ENCODE measurements around the gene HNRNPA1L2. TPM values are rescaled to one million over a fixed set of nuclear protein-coding genes. Genes with fewer than 3 reads are reported as not detected.
A peak's percentile ranks its signal among the peaks of the same experiment; 100 is the strongest.
"Not testable (repeated sequence)": the region's sequence is repeated elsewhere in the genome, so short reads cannot be mapped to it uniquely, and the experiment has no call there.

The HNRNPA1L2 gene
- 10.7 and 12.0 TPM in 2 replicates for total RNA-seq
- long read RNA-seq, partial matches to known transcripts = 0 of 3 reads
- long read RNA-seq, other reads (novel, unspliced or antisense) = 0 of 3 reads

DNA sequence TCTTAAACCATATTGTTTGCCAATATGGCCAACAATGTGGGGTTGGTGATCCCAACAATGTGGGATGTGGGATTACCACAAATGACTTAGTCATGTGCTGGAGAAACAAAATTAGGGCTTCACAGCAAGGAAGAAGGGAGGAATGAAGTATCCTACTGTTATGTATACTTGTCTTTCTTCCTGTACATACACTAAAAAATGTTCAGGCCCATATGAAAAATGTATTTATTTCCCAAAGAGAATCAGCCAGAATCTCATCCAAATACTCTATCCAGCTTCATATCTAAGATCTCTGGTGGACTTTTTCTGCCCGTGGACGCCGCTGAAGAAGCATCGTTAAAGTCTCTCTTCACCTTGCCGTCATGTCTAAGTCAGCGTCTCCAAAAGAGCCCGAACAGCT is at the start of gene HNRNPA1L2:
Gene HNRNPA1L2 (plus strand): TSS at position 301 of the 400 bp plus-strand sequence. CDS start 62 bp downstream, at position 363.
- TF ChIP-seq, protein P1, sequence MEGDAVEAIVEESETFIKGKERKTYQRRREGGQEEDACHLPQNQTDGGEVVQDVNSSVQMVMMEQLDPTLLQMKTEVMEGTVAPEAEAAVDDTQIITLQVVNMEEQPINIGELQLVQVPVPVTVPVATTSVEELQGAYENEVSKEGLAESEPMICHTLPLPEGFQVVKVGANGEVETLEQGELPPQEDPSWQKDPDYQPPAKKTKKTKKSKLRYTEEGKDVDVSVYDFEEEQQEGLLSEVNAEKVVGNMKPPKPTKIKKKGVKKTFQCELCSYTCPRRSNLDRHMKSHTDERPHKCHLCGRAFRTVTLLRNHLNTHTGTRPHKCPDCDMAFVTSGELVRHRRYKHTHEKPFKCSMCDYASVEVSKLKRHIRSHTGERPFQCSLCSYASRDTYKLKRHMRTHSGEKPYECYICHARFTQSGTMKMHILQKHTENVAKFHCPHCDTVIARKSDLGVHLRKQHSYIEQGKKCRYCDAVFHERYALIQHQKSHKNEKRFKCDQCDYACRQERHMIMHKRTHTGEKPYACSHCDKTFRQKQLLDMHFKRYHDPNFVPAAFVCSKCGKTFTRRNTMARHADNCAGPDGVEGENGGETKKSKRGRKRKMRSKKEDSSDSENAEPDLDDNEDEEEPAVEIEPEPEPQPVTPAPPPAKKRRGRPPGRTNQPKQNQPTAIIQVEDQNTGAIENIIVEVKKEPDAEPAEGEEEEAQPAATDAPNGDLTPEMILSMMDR (IDR thresholded peaks at IDR 0.05; ENCODE audit: unreplicated experiment) = no peak
- H3K4me1 Mint-ChIP-seq (ENCODE audit: low read depth) = no peaks in the 10 kb centered on the region
- no peak within 1 kb of the TSS for H3K4me3 Mint-ChIP-seq (ENCODE audit: low read depth)
- no peaks in the 10 kb centered on the region for H3K9me3 Mint-ChIP-seq (ENCODE audit: low read depth)
- DNase-seq (ENCODE audit: low spot score, unreplicated experiment) = no peak
- H3K27me3 Mint-ChIP-seq = no peaks in the 10 kb centered on the region
- H3K36me3 Mint-ChIP-seq (ENCODE audit: insufficient read depth) = peaks cover 6% of the 10 kb centered on the region
- H3K27ac Mint-ChIP-seq = no peak within 1 kb of the TSS

DNA sequence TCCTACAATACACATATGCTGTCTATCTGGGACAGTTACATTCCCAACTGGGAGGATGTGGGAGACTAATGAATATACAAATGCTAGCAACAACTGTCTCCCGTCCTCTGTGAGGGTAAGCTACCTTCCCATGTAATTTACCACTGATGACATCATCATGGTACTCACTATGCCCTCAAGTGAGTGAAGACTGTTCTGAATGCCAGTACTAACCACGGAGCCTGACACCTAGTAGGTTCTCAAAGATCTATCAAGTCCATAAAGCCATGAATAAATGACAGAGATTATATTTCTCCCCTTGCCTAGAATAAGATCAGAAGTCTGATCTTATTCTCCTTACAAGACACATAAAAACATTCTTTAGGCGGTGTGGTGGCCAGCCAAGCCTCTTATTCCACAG is 49.1 kb upstream of the HNRNPA1L2 start:
- H3K36me3 Mint-ChIP-seq (ENCODE audit: insufficient read depth); H3K4me3 Mint-ChIP-seq (ENCODE audit: low read depth); H3K27me3 Mint-ChIP-seq; DNase-seq (ENCODE audit: low spot score, unreplicated experiment); H3K4me1 Mint-ChIP-seq (ENCODE audit: low read depth); H3K9me3 Mint-ChIP-seq (ENCODE audit: low read depth); H3K27ac Mint-ChIP-seq: not testable (repeated sequence)

DNA sequence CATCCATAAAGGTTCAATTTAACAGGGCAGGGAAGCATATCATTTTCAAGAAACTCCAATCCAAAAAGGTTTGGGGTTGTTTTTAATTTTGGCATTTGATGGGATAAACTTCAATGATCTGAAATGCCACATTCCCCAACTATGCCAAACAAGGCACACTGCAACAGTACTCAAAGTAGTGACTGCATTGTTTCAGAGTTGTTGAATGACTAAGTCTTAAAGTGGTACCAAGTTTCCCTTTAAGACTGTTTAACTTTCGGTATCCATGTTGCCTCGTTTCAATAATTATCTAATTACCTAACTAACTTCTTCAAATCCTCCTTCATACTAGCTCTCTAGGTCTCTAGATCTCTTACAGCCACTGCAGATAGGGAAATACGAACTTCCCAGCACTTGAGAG is 48.4 kb upstream of the HNRNPA1L2 start:
- not testable (repeated sequence) for H3K4me1 Mint-ChIP-seq (ENCODE audit: low read depth); H3K27ac Mint-ChIP-seq; H3K4me3 Mint-ChIP-seq (ENCODE audit: low read depth); H3K36me3 Mint-ChIP-seq (ENCODE audit: insufficient read depth); H3K27me3 Mint-ChIP-seq; DNase-seq (ENCODE audit: low spot score, unreplicated experiment); H3K9me3 Mint-ChIP-seq (ENCODE audit: low read depth)

DNA sequence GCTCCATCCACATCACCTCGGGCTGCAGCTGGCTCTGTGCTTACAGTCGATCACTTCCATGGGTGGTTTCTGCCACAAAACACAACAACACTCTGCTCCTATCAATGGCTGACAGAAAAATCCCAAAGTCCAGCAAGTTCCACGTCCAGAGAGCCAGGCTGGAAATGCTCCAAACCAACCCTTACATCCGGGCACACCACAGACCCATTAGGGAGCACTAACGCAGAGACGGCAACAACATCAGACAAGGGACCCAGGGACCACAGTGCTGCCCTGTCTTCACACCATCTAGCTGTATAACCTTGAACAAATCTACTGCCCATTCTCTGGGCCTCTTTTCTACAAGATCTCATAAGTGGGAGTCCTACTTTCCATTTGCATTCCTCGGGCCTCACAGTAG is 47.9 kb upstream of the HNRNPA1L2 start:
- not testable (repeated sequence) for H3K9me3 Mint-ChIP-seq (ENCODE audit: low read depth); DNase-seq (ENCODE audit: low spot score, unreplicated experiment); H3K4me3 Mint-ChIP-seq (ENCODE audit: low read depth); H3K27me3 Mint-ChIP-seq; H3K4me1 Mint-ChIP-seq (ENCODE audit: low read depth); H3K36me3 Mint-ChIP-seq (ENCODE audit: insufficient read depth); H3K27ac Mint-ChIP-seq

DNA sequence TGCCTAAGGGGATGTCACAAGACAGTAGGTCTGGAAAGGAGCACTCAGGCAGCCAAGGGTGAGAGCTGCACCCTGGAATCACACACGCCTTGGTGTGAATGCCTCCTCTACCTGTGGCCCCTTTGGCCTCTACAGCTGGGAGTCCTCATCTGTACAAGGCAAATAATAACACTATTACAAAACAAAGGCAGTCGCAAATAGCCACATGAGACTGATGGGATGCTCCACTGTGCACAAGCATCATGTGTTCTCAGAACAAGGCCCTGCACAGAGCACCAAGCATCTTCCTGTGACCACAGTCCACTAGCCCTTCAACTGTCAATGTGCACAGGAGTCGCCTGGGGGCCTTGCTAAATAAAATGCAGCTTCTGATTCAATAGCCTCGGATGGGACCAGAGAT is 44.6 kb upstream of the HNRNPA1L2 start:
- no peak for DNase-seq (ENCODE audit: low spot score, unreplicated experiment)
- Mint-ChIP-seq H3K27ac (no peak overlapping the region), H3K36me3 (ENCODE audit: insufficient read depth) (no peaks in the 10 kb centered on the region), H3K27me3 (no peaks in the 10 kb centered on the region), H3K9me3 (ENCODE audit: low read depth) (no peaks in the 10 kb centered on the region), H3K4me3 (ENCODE audit: low read depth) (no peak overlapping the region), H3K4me1 (ENCODE audit: low read depth) (peaks cover 6% of the 10 kb centered on the region)
- TF ChIP-seq, protein P1 (IDR thresholded peaks at IDR 0.05; ENCODE audit: unreplicated experiment) = no peak

DNA sequence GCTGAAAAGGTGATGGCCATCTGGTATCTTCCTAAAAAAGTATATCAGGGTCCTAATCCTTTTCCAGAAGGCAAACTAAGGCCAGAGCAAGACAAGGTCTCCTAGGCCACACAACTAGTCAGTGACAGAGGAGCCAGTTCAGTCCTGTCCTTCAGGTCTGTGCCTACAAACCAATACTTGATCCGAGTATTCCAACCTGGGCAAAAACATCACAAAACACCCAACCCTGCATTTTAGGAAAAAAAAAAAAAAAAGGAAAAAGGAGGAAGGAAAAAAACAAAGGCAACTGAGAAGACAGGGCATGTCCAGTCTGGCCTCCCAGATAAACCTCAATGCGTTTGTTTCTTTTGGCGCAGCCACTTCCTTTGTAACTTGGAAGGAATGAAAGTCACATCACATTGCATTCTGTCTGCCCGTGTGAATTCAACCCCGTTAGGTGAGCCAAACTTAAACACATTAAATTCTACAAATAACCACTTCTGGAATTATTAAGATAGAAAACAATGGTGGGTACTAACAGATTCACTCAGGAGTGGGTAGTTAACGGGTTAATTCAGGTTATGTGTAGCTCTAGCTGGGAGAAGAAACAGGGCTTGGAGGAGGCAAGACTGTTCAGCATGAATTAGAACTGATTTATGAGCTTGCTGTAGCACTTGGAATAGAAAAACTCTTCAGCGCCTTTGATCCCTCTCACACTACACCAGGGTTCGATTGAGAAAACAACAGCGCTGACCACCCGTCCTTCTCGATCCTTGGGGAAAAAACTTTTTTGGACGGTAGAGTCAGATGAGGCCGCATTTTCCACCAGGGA is 43.0 kb upstream of the HNRNPA1L2 start:
- TF ChIP-seq, protein P1 (IDR thresholded peaks at IDR 0.05; ENCODE audit: unreplicated experiment) = no peak
- H3K27me3 Mint-ChIP-seq = no peaks in the 10 kb centered on the region
- H3K27ac Mint-ChIP-seq = peak overlapping the region; percentile 92
- H3K9me3 Mint-ChIP-seq (ENCODE audit: low read depth) = no peaks in the 10 kb centered on the region
- no peak for DNase-seq (ENCODE audit: low spot score, unreplicated experiment)
- no peaks in the 10 kb centered on the region for H3K36me3 Mint-ChIP-seq (ENCODE audit: insufficient read depth)
- H3K4me3 Mint-ChIP-seq (ENCODE audit: low read depth) = peak overlapping the region; percentile 81
- peaks cover 6% of the 10 kb centered on the region for H3K4me1 Mint-ChIP-seq (ENCODE audit: low read depth)

Measured in progenitor cell of endocrine pancreas (in vitro differentiated cells).